T-helper 2 cell (primary cell): ENCODE measurements around the gene WDTC1.

Source experiments
- DNase-seq, 5 experiments: peaks; one replicate each; pipeline versions ENCODE4 v3.0.0 to v3.0.0-alpha.2; 2012 to 2022

Gene WDTC1

GRCh38 chr1:27338751-27339150 is 104.3 kb downstream of the WDTC1 start:
- DNase-seq = no peak

DNA sequence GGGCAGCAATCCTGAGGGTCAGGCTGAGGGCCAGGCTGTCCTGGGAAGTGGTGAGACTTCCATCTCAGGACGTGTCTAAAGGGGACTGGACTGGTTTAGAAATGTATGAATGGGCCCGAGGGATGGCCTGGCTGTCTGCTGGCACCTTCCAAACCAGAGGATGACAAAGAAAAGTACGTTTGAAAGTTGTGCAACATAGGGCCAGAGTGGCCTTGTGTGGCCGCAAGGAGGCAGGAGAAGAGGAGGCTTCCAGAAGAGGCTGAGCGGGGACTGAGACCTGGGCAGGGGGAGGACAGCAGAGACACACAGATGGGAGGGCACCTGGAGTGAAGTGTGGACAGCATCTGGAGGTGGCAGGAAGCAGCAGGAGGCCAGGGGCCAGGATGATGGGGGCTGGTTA is 104.8 kb downstream of the WDTC1 start:
- DNase-seq = no peak

GRCh38 chr1:27341525-27342252 is 107.3 kb downstream of the WDTC1 start, which contains the start of gene SYTL1:
SYTL1 (plus strand) TSS chr1:27342022; CDS start chr1:27345335, 3,313 bp downstream.
- DNase-seq = peak; percentile 22 to 85 (median 46)

- DNase-seq = peak in 1 of 5 experiments; percentile 81
Observed at GRCh38 chr1:27342391-27342777, 108.0 kb downstream of the WDTC1 start.

DNA sequence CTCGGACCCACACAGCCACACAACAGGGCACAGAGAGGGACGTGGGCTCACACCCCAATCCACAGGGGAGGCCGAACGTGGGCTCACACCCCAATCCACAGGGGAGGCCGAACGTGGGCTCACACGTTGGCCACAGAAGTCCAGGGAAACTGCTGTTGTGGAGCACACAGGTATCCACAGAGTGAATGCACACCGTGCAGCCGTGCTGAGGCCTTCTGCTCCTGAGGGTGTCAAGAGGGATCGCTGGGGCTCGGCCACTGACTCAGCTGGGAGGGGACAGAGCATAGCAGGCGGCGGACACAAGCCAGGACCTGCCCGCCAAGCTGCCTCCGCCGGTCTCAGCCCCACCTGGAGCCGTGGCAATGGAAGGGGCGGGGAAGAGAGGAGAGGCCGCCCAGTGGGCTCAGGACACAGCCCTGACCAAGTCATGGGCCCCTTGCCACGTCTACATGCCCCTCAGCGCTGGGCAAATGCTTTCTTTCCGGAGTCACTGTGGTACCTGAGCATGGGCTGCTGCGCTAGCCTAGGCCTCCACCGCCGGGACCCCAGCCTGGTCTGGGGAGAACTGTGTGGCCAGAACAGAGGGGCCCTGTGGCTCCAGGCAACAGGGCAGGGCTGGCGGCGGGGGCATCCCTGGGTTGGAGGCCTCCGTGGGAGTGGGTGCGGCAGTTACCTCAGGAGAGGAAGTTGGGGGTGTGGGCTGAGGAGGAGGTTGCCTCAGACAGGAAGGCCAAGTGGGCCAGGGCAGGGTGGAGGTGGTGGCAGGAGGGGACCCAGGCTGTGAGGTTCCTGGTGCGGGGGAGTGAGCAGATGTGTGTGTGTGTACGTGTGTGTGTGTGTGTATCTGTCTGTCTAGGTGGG is 108.6 kb downstream of the WDTC1 start:
- peak; percentile 43 to 94 (median 73) for DNase-seq

DNA sequence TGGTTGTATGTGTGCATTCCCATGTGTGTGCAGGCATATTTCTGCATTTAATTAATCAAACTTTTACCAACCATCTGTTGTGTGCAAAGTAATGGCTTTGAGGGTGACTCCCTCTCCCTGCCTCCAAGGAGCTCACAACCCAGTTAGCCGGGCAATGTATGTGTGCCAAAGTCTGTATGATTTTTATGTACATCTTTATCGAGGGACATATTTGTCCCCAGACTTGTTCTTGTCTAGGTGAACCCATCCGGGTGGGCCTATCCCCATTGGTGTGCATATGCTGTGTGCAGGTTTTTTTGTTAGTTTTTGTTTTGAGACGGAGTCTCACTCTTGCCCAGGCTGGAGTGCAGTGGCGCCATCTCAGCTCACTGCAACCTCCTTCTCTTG is 109.2 kb downstream of the WDTC1 start:
- no peak for DNase-seq

DNA sequence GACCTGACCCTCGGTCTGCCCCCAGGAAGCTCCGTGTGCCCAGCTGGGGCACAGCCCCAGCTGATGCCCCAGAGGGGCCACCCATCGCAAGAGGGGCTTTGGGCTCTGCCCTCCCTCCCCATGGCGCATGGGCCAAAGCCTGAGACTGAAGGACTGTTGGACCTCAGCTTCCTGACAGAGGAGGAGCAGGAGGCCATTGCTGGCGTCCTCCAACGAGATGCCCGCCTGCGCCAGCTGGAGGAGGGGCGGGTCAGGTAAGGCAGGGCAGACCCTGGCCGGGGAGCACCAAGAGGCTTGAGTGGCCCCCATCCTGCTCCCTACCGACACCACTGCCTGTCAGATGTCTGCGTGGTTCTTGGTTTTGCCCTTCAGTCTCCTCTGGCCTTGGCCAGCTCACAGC is 110.8 kb downstream of the WDTC1 start:
- no peak for DNase-seq

DNA sequence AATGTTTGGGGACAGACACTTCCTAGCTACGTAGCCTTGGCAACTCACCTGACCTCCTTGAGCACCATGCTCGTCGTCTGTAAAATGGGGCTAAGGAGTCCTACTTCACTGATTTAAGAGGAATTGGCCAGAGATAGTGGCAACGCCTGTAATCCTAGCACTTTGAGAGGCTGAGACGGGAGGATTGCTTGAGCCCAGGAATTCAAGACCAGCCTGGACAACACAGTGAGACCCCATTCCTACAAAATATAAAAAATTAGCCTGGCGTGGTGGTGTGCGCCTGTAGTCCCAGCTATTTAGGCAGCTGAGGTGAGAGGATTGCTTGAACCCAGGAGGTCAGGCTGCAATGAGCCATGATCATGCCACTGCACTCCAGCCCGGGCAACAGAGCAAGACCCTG is 111.9 kb downstream of the WDTC1 start:
- no peak for DNase-seq

GRCh38 chr1:27346991-27347624 is 112.7 kb downstream of the WDTC1 start:
- DNase-seq = no peak

DNA sequence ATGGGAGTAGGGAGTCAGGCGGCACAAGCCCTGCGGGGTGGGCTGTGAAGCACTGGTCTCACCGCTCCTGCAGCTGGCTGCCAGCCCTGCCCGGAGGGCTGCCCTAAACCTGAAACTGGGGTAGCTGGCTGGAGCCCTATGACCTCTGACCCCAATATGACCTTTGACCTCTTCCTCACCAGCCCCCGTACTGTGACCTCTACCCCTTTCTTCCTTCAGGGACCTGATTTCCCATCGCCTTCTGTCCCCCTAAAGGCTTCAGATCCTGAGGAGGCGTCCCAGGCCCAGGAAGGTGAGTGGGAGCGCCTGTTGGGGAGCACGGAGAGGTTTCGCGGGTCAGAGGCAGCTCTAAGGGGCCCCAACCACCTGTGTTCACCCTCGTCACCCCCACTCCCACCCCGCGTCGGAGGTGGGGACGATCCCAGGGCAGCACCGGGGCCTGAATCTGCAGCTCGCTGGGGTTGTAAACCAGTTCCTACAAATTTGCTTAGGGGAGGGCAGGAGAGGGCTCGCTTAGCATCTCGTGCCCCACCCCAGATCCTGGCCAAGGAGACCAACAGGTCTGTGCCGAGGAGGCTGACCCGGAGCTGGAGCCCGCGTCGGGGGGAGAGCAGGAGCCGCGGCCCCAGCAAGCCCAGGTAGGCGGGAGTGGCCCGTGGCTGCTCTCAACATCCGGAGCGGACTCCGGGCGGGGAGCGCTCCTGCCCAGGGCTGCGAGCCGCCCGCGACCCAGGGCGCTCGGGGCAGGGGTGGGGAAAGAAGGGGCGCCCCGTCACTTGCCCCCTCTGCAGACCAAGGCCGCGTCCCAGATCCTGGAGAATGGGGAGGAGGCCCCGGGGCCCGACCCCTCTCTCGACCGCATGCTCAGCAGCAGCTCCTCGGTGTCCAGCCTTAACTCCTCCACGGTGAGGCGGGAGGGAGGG is 114.7 kb downstream of the WDTC1 start:
- peak in 1 of 5 experiments; percentile 43 for DNase-seq

GRCh38 chr1:27349784-27350662 is 115.6 kb downstream of the WDTC1 start:
- peak in 1 of 5 experiments; percentile 49 for DNase-seq

DNA sequence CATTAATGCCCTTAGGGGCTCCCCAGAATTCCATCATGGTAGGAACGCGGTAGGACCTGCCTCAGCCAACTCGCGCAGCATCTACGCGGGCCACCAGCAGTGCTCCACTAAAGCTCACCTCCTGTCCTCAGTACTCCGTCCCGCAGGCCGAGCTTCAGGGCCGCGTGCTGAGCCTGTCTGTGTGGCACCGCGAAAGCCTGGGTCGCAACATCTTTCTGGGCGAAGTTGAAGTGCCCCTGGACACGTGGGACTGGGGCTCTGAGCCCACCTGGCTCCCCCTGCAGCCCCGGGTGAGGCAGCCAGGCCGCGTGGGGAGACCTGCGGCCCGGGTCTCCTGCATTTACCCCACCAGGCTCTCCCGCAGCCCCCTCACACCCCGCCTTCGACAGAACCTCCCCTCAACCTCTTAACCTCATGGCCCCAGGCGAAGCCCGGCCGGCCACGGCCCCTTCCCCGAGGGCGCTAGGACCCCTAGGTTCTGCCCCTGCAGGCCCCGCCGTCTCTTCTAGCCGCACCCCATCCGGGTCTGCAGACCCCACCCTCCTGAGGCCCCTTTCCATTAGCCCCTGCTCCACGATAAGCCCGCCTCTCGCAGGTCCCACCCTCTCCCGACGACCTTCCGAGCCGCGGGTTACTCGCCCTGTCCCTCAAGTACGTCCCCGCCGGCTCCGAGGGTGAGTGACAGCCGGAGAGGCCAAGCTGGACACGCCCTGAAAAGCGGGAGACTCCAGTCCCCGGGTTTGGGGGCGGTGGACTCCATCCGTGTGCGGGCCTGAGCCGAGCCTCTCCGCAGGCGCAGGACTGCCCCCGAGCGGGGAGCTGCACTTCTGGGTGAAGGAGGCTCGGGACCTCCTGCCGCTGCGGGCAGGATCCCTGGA is 116.5 kb downstream of the WDTC1 start:
- no peak for DNase-seq

DNA sequence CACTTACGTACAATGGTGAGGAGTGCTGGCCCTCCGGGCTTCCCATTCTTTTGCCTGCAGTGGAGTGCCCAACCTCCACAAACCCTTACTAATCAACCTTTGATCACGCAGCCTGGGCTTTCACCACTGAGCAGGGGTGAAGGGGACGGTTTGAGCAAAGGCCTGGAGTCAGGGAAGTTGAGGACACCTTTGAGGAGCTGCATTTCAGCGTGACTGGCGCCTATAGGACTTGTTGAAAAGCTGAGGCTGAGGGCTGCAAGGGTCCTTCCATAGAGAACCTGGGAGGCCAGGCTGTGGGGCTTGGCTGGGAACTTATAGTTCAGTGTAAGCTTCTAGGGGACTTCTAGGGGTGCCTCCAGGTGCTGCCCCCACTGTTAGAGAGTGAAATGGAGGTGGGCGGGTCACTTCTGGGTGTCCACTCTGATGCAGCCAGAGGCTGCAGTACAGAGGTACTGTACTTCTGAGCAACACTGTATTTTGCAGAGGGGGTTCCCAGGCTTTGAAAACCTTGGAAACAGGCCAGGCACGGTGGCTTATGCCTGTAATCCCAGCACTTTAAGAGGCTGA is 117.2 kb downstream of the WDTC1 start:
- no peak for DNase-seq

GRCh38 chr1:27353166-27353565 is 118.7 kb downstream of the WDTC1 start:
- no peak for DNase-seq

DNA sequence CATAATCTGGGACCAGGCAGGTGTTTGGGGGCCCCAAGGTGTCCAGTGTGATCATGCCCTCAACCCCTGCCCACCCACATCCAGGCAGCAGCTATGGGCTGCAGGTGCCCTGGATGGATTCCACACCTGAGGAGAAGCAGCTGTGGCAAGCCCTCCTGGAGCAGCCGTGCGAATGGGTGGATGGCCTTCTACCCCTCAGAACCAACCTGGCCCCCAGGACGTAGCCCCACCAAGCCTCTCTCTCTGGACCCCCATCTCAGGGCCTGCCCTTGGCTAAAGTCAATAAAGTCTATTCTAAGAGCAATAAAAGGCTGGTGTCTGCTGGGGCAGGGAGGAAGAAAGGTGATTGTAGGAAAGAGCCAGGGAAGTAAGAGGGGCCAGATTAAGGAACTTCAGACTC is 119.2 kb downstream of the WDTC1 start:
- DNase-seq = no peak

DNA sequence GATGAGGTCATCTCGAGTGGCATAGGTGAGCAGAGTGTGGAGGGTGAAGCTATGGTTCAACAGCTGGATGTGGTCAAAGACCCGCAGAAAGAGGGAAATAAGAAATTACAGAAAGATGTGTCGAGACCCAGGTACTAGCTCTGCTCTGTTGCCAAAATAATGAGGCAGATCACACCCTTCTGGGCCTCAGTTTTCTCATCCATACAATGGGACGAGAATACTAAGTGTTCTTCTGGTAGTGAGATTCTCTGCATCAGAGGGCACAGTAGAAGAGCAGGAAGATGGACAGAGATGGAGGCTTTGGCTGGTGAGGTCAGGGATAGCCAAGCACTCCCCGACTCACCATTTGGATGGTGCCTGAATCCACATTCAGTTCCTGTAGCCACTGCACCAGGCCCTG is 121.3 kb downstream of the WDTC1 start:
- DNase-seq = no peak

DNA sequence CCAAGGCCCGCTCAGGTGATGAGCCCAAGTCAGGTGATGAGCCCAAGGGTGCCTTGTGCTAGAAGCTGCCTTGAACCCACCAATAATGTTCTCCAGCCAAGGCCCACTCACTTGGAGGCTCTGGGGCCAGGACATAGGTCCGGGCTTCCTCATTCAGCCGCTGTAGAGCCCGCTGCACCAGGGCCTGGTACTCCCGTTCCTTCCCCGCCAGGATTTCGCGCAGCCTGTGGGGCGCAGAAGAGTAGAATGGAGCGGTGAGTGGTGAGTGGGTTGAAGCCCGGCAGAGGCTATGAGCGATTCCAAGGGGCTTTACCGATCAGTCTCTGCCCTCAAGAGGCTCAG is 121.8 kb downstream of the WDTC1 start:
- no peak for DNase-seq

- peak in 3 of 5 experiments; percentile 38 to 55 (median 51) for DNase-seq
Observed at GRCh38 chr1:27356619-27357280, 122.3 kb downstream of the WDTC1 start.

- peak; percentile 53 to 88 (median 75) for DNase-seq
Observed at GRCh38 chr1:27357281-27358037, 123.0 kb downstream of the WDTC1 start.
